GF-D8 (cell line): Measurements from ENCODE around the gene GPATCH2.
A peak's percentile ranks its signal among the peaks of the same experiment; 100 is the strongest.
"Not testable (repeated sequence)": the region's sequence is repeated elsewhere in the genome, so short reads cannot be mapped to it uniquely, and the experiment has no call there.

Source experiments
- DNase-seq: peaks from one replicate; lab custom pipeline; 2025; lab: John Stamatoyannopoulos, UW

Gene GPATCH2

DNA sequence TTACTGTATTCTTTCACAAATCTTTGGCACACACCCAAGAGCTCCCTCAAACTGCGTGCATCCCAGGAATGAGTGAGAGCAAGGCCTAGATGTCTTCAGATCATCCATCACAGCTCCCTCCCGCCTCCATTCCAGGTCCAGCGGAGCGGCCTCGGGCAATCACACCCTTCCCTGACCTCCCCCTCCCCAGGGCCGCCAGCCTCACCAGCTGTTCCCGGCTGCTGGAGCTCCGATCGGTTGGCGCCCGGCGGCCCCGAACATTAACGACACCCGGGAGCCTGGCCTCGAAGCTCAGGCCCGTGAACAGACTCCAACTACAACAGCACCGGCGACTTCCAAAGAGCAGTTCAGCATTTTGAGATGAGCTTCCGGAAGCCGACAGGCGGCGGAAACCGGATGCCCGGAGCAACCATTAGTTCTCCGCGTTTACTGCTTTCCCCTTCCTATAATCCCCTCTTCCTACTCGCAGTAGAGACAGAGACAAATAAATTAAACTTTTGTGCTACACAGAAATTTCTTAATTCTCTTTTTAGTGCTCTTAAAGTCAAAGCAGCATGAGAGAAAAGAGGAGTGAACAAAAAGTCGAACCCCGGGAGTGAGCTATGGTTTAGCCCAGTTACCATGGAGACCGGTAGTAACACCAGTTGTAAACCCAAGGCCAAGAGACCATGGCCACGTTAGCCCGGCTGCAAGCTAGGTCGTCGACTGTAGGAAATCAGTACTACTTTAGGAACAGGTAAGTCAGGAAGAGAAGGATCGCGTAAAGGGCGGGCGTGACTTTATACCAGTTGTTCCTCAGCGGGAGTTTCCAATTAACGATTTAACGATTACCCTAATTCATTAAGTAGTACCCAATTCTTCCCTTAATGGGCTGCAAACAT, at the start of gene GPATCH2, which contains the start of gene SPATA17:
TSS of gene GPATCH2 (minus strand) at position 380 of the 881 bp plus-strand sequence. CDS start at position 261, 119 bp downstream.
TSS of gene SPATA17 (plus strand) at position 634 of the 881 bp plus-strand sequence. CDS start at position 669, 35 bp downstream.
- DNase-seq, result peak; percentile 75

DNA sequence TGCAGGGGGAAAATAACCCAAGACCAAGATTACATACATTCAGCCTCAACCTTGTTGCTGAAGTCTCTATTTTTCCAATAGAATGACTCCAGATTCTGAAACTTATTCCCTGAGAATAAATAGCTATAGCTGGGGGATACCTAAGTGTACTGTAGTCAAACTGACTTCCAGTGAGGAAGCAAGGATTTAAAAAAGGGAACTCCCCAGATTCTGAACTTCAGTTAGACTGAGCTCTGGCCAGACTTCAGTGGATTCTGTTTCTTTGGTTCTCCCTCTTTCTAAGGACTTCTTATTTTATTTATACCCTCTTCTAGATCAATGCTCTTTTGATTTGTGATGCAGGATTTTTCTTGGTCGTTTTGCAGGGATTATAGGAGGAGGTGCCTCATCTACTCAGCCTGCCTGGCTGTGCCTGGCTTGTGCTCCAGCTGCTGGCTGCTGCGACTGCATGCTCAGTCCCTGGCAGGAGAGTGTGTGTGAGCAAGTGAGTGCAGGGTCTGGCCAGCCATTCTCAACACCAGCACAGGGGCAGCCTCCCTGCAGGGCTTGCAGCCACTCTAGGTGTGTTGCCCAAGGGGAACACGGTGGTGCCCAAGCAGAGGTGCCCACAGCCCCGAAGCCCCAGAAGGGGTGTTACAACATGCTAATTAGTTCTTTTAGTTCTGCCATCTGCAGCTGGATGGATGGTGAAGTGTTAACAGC, 43.3 kb upstream of the GPATCH2 start:
- no peak for DNase-seq

DNA sequence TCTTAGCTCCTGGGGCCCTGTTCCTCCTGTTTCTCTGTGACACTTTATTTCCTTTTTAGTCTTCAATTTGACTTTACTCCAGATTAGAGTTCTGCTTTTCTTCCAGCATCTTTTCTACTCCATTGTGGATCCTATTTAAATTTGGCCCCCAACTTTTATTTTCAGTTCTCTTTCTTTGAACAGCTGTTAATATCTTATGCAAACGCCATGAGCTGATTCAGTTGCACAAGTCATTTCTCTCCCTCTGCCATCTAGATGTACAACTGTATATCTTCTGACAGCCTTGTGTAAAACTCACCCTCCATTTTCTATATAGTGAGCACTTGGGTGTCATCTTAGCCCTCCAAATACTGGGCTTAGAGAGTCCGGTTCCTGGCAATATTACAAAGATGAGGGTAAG, 42.5 kb upstream of the GPATCH2 start:
- no peak for DNase-seq

DNA sequence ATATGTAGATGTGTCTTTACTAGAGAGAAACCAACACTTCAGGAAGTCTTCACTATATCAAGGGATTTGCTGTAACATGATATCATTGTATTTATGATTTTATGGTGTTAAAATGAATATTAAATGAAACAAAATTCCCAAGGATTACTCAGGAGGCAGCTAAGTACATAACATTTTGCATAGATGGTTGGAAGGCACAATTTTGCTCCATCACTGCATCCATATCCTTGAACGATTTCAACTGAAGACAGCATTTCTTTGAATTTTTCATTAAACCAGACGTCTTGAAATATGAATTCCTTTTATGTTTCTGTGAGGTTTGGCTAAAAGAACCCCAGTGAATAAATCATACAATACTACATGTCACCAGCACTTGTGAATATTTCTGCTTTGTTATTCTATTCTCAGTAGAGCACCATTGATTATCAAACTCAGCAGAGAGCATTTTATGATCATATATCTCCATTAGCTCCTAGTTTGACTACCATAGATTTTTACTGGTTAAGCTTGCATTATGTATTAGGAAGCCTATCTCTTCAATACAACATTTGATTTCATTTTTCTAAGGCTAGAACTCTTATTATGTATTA, 37.6 kb upstream of the GPATCH2 start:
- no peak for DNase-seq

DNA sequence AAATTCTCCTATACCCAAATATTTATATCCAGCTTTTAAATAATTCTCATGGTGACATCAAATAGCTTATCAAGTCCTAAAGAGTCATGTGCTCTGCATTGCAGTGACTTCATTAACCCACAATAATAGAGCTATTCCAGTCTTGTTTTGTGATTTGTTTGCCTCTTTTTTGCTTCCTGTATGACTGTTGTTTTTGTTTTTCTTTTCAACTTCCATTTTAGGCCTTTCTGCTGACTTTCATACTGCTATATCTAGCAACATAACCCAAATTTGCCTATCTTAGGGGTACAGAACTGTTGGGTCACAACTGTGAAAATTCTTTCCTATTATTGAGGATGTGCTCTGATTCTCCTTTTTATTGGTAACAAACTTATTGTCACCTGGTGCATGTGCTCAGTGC, 30.5 kb upstream of the GPATCH2 start:
- DNase-seq, result no peak

DNA sequence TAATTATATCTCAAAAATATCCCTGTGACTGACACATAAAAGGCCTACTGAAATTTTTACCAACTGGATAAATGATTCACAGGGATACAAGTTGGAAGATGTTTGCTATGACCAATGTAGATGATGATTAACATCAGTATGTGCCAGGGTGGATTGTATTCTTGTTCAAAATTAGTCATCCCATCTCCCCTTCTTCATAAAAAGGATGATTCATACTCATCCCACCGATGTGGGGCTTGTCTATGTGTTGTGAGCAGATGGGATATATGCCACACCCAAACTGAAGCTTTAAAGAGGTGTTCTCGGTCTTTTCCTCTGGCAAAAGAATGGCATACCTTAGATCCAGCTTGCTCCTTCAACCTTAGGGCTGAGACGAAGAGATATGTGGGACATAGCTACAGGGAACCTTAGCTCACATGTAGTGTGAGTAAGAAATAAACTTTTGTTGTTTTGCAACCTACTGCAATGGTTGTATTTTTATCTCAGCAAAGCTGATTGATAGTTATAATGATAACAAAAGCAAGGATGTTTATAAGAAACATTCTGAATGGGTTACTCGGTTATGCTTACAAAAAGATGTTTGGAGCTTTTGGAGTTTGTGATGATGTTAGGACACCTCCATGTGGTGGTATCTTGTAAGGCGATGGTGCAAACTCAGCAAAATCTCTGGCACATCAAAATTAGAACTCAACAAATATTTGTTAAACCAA, 29.6 kb upstream of the GPATCH2 start:
- no peak for DNase-seq

DNA sequence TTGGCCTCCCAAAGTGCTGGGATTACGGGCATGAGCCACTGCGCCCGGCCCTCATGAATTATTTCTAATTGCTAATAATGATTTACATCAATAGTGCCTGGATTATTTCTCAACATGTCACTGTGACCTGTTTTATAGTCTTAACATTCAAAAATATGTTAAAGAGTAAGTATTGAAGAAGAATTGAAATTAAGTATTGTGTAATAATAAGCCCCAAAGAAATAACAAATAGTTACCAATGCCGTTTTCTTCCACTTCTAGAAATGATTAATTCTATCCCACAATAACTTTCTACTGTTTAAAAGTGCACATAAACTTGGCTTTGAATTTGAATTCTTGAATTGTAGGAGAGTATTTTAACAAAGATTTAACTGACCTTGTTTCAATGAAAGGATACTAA, 19.8 kb upstream of the GPATCH2 start:
- no peak for DNase-seq

DNA sequence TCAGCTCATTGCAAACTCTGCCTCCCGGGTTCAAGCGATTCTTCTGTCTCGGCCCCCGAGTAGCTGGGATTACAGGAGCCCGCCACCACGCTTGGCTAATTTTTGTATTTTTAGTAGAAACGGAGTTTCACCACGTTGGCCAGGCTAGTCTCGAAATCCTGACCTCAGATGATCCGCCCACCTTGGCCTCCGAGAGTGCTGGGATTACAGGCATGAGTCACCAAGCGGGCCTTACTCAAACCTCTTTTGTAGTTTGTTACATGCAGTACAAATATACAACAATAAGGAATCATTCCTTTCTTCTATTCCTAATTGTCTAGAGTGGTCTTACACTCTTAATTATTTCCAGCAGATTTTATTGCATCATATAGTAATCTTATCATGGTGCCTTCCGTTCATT, 16.9 kb upstream of the GPATCH2 start:
- no peak for DNase-seq

DNA sequence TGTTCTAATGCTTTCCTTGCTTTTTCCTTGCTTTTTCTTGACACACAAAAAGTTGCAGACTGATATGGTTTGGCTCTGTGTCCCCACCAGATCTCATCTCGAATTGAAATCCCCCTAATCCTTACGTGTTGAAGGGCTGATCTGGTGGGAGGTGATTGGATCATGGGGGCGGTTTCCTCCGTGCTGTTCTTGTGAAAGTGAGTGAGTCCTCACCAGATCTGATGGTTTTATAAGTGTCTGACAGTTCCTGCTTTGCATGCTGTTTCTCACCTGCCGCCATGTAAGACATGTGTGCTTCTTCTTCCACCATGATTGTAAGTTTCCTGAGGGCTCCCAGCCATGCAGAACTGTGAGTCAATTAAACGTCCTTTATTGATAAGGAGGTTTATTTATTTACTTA, 11.6 kb upstream of the GPATCH2 start:
- DNase-seq, result no peak

DNA sequence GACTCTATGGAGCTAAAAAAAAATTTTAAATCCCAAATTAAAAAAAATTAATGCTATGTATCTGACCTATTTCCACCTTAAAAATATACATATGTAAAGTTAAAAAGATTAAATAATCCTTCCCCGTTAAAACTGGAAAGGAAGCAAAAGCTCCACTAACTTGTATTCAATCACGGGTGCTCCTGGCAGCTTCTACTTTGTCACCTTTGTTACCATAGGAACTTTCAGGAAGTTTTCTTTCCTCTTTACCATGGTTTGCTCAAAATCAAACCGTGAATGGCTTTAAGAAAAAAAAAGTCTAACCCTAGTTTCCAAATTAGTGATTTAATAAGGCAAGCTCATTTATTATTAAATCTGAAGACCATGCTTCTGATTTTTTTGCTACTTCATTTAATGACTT, 3.5 kb downstream of the GPATCH2 start:
- no peak for DNase-seq

DNA sequence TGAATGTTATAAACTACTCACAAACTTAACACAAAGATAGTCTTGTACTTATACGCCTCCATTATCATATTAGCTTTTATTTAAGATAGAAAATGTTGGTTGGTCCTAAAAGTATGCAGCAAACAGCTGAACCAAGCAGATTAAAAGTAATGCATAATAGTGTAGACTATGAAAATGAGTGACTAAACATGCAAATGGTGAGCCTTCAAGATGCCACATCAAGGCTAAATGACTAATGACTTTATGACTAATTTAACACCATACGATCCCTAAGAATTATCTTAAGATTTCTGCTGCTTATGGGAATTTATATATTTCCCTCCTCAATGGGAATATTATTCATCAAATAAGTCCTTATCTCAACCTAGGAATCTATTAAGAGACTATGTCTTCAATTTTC, 4.6 kb downstream of the GPATCH2 start:
- no peak for DNase-seq

DNA sequence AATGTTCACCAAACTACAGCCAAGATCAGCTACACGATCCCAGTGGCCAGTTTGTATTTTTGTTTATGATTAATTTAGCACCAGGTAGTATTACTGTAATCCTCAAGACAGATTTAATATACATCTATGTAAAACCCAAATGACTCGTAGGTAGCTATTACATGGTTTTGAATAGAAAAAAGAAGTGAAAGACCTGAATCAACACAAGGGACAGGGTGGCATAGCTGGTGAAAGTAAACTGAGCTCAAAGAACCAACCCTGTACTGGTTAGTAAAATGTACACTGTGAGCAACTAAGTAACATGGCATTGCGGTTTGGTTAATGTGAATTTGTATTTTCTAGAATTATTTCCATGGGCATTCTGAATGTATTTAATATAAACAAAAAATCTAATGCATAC, 8.8 kb downstream of the GPATCH2 start:
- DNase-seq, result no peak

DNA sequence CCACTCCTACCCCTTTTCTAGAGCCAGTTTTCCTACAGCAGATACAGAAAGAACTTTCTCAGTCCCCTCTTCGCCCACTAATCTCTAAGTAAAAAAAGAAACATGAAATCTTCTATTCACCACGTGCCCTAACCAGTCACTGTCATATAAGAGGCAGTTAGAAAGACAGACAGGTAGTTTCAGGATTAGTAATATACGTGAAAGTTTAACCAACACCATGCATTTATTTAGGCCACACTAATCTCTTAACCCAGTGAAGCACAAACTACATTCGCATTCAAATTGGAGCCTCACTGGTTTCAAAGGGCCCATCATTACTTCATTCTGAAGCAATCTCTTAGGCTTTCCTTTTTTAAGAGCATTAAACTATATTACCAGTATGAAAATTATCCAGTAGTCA, 10.1 kb downstream of the GPATCH2 start:
- no peak for DNase-seq

DNA sequence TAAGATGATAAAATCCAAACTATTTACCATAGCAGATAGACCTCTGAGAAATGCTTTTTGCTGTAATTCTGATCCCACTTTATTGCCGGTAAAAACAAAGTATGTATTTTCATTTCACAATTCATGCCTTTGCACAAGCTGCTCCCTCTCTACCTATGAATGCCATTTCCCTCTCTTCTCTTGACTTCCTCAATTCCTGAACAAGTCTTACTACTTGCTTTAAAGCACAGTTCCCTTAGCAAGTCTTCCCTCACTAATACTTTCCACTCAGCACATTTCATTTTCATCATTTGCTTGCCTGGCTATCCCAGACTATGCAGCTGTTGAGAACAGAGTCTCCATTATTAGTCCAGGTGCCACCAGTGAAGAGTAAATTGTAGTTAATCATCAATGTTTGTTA, 13.8 kb downstream of the GPATCH2 start:
- peak; percentile 33 for DNase-seq

DNA sequence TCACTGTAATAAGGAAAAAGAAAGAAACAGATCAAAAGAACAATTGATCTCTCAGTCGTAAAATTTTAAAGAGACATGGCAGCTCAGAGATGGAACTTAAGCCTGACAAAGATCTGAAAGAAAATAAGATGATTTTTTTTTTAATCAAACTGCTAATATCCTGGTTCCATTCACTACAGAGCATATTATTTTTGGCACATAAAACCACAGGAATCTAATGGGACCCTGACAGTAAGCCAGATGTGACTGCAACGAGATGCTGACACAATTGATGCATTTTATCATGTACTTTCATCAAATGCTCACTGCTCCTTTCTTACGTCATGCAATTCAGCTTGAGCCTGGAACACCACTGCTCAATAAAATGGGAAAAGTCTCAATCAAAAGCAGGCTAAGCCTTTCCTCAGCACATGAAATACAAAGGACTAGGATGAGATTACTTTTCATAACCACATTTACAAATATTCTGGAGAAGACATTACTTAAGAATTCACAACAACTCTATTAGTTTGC, 16.6 kb downstream of the GPATCH2 start:
- no peak for DNase-seq

DNA sequence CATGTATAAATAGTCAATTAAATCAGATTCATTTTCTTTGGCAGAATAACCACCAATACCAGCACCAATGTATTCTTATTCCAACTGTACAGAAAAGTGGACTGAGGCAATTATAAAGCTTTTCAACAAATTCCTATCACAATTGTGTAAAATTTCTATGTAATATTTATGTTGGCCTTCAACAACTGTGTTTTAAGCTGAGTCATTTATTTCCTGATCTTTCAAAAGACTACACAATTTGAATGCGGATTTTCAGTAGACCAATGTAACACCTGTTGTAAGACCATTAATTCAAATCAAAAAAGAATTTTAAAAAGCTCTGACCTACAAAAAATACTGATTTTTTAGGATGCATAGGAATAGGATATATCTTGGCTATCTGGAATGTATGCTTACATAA, 25.5 kb downstream of the GPATCH2 start:
- DNase-seq, result no peak

DNA sequence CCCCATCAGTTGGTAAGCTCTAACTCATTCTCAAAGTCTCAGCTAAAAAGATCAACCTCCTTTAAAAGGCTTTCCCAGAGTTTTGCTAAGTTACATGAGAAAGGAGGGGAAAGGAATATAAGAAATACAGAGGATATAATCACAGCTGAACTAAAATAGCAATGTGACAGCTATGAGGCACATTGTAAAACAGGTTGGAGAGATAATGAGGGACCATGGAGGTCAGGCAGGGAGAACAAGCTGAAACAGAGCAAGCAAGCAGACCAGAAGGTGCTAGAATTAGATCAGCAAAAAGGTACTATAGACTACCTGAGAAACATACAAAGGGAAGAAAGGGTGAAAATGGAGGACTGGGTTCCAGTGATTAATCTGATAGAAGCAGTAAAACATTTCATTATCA, 28.5 kb downstream of the GPATCH2 start:
- DNase-seq, result no peak

DNA sequence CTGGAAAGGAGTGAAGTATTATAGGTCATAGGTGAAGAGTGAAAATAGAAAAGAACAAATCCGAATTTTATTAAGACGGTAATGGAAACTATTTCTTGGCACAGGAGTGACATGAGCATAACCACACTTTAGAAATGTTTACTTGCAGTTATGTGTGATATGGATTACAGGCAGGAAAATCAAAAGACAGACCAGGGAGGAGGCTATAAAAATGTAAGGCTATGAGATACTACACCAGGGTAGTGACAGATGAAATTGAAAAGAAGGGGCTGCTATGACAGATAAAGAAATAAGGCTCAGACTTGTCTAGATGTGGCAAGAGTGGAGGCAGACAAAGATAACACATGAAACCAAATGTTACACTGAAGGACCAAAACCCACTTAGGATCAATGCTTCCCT, 31.7 kb downstream of the GPATCH2 start:
- DNase-seq, result no peak

DNA sequence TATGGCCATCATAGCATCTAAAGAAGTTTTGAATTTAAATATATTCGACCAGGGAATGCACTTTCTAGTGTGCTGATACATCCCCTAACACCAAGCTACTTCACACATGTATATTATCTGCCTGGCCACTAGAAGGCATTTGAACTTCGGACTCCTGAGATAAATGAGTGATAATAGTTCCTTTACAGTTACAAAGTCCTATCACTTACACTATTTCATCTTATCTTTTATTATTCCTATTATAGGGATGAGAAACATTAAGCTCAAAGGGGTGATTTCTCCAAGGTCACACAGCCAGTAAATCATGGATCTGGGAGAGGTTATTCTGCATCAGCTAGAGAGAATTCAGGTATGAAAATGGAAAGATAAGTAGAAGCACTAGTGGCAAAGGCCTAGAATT, 40.3 kb downstream of the GPATCH2 start:
- DNase-seq, result no peak

DNA sequence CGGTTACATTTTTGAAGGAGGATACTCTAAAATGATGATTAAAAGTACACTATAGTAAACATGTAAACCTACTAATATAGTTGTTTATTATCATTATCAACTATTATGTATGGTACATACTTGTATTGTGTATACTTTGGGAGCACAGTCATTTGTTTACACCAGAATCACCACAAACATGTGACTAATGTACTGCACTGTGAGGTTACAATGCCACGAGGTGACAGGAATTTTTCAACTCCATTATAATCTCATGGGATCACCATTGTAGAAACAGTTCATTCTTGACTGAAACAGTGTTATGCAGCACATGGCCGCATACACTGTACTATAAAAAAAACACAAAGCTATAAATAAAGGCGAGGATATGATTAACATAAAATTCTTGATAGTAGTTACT, 44.3 kb downstream of the GPATCH2 start:
- DNase-seq, result no peak

DNA sequence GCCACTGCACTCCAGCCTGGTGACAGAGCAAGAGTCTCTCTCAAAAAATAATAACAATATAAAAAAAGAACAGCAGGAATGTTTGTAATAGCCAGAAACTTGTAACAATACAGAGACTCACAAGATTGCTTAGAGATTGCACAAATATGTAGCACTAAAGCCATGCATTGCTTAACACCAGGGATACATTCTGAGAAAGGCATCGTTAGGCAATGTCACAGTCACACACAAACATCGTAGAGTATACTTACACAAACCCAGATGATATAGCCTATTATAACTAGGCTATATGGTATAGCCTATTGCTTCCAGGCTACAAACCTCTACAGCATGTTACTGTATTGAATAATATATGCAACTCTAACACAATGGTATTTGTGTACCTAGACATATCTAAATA, 45.3 kb downstream of the GPATCH2 start:
- no peak for DNase-seq

DNA sequence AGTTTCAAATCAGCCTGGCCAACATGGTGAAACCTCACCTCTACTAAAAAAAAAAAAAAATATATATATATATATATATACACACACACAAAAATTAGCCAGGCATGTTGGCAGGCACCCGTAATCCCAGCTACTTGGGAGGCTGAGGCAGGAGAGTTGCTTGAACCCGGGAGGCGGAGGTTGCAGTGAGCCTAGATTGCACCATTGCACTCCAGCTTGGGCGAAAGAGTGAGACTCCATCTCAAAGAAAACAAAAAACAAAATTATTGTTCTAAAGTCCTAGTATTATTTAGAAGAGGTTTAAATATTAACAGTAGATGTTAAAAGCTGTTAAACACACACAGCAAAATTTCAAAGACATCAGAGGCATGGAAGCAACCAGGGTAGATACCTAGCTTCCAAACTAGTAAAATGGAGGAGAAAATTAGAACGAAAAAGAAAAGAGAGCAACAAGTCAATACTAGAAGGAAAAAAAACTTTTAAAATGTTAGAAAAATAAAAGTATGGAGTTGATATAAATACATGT, 46.5 kb downstream of the GPATCH2 start:
- not testable (repeated sequence) for DNase-seq
